Keratinocyte (primary cell): ENCODE measurements around the gene ERG.

ENCODE experiments used
- EZH2 ChIP-seq: IDR thresholded peaks from one replicate; pipeline ENCODE4 v1.6.1; 2012; ENCODE audit warnings: inconsistent platforms, mild to moderate bottlenecking, low read length, moderate library complexity
- TF ChIP-seq, protein P1 (sequence below), 3 experiments: IDR thresholded peaks in 1 of 3; conservative IDR thresholded peaks in 1 of 3; optimal IDR thresholded peaks in 1 of 3; 2 replicates in 2 of 3; 3 replicates in 1 of 3; pipeline versions ENCODE3 to v1.5.1; 2011; ENCODE audit warnings: low read length in 3 of 3, mild to moderate bottlenecking in 3 of 3, moderate library complexity in 2 of 3, control low read depth in 1 of 3, inconsistent platforms in 1 of 3; ENCODE audit not compliant: insufficient read depth in 2 of 3; ENCODE audit errors: extremely low read depth in 1 of 3

DNA sequence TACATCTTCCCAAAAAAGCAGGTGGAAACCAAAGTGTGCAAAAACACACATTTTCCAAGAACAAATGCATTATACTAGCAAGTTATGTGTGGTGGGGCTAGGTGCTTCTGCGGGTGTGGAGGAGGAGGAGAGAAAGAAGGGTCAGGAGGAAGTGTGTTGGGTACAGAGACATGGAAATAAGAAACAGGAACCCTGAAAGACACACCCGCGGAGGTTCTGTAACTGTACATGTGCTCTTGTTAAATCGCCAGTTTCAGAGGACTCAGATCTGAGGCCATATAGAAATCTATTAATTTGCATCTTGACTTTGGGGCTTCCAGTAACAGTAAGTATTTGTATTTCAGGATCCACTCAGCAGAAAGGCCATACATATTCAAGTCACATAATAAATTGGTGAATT, 30.9 kb downstream of the ERG start:
- TF ChIP-seq EZH2 = no peak
- TF ChIP-seq, protein P1, sequence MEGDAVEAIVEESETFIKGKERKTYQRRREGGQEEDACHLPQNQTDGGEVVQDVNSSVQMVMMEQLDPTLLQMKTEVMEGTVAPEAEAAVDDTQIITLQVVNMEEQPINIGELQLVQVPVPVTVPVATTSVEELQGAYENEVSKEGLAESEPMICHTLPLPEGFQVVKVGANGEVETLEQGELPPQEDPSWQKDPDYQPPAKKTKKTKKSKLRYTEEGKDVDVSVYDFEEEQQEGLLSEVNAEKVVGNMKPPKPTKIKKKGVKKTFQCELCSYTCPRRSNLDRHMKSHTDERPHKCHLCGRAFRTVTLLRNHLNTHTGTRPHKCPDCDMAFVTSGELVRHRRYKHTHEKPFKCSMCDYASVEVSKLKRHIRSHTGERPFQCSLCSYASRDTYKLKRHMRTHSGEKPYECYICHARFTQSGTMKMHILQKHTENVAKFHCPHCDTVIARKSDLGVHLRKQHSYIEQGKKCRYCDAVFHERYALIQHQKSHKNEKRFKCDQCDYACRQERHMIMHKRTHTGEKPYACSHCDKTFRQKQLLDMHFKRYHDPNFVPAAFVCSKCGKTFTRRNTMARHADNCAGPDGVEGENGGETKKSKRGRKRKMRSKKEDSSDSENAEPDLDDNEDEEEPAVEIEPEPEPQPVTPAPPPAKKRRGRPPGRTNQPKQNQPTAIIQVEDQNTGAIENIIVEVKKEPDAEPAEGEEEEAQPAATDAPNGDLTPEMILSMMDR (optimal IDR thresholded peaks at IDR 0.05 in 1 of 3, IDR thresholded peaks at IDR 0.05 in 1 of 3, conservative IDR thresholded peaks at IDR 0.05 in 1 of 3; ENCODE audit: extremely low read depth in 1 of 3, insufficient read depth in 2 of 3, low read length in 3 of 3) = no peak
